GM18517 (cell line): ENCODE data around the gene SLC7A10.

Experiments
- ATAC-seq: cut with Tn5 transposase; IDR thresholded peaks from one replicate; pipeline ENCODE4 v1.9.1; 2021; ENCODE audit warnings: mild to moderate bottlenecking, moderate library complexity; ENCODE audit not compliant: unreplicated experiment

The SLC7A10 gene

GRCh38 chr19:33225458-33225926 is at the start of gene SLC7A10:
TSS of gene SLC7A10 (minus strand) at chr19:33225850. CDS start at chr19:33225703, 147 bp downstream.
- no peak for ATAC-seq

GRCh38 chr19:33274663-33275558 is 49.3 kb upstream of the SLC7A10 start:
- no peak for ATAC-seq

GRCh38 chr19:33273881-33274662 is 48.4 kb upstream of the SLC7A10 start:
- ATAC-seq = no peak

GRCh38 chr19:33273065-33273736 is 47.6 kb upstream of the SLC7A10 start:
- no peak for ATAC-seq

GRCh38 chr19:33271246-33272021 is 45.8 kb upstream of the SLC7A10 start:
- ATAC-seq = no peak

- no peak for ATAC-seq
Measured at GRCh38 chr19:33270769-33271168, 45.1 kb upstream of the SLC7A10 start.

- no peak for ATAC-seq
Measured at GRCh38 chr19:33269016-33269415, 43.4 kb upstream of the SLC7A10 start.

- no peak for ATAC-seq
Measured at GRCh38 chr19:33268162-33268991, 42.7 kb upstream of the SLC7A10 start.

GRCh38 chr19:33267706-33268105 is 42.1 kb upstream of the SLC7A10 start:
- no peak for ATAC-seq

GRCh38 chr19:33266974-33267484 is 41.4 kb upstream of the SLC7A10 start:
- ATAC-seq = no peak

- ATAC-seq = no peak
Measured at GRCh38 chr19:33264881-33265445, 39.3 kb upstream of the SLC7A10 start.

GRCh38 chr19:33263325-33264023 is 37.8 kb upstream of the SLC7A10 start:
- no peak for ATAC-seq

GRCh38 chr19:33261511-33262189 is 36.0 kb upstream of the SLC7A10 start:
- no peak for ATAC-seq

GRCh38 chr19:33260628-33261418 is 35.2 kb upstream of the SLC7A10 start:
- no peak for ATAC-seq

GRCh38 chr19:33259539-33259938 is 33.9 kb upstream of the SLC7A10 start:
- no peak for ATAC-seq

GRCh38 chr19:33257828-33258227 is 32.2 kb upstream of the SLC7A10 start:
- no peak for ATAC-seq

- no peak for ATAC-seq
Measured at GRCh38 chr19:33256261-33256660, 30.6 kb upstream of the SLC7A10 start.
